Measurements from ENCODE around the gene CCDC71.

The CCDC71 gene

DNA sequence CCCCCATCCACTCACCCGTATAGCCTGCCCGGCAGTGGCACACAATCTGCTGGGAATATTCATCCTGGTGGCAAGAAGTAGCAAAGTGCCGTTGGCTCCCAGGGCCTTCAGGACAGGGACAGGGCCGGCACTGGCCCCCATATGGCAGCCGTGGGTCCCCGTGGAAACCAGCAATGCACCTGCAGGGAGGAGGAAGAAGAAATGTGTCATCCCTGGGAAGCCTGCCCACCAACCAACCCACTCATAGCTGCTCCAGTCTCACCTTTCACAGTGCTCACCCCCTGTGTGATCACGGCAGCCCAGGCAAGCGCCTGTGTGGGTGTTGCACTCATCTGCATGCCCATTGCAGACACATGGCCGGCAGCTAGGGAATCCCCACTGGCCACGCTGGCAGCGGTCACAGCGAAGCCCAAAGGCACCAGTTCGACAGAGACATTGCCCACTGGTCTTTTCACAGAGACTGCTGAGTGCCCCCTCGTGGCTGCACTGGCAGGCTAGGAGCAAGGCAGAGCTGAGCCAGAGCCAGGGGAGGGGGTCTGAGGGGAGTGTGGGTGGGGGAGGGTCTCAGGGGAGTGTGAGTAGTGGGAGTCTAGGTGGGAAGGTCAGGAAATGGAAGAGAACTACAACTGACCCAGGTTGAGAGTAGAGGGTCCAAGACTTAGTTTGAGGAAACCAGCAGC is 41.0 kb downstream of the CCDC71 start:
- TF ChIP-seq CTCF (conservative IDR thresholded peaks at IDR 0.05; ENCODE audit: low read depth, low read length), result no peak

GRCh38 chr3:49124203-49124602 is 41.9 kb downstream of the CCDC71 start:
- no peak overlapping the region for H2AFZ ChIP-seq (ENCODE audit: low read depth)
- H3K4me1 ChIP-seq (ENCODE audit: low read depth, poor library complexity, severe bottlenecking), result peaks cover 4% of the 10 kb centered on the region
- TF ChIP-seq CTCF (conservative IDR thresholded peaks at IDR 0.05; ENCODE audit: low read depth, low read length), result no peak
- no peak overlapping the region for H3K9ac ChIP-seq
- no peak overlapping the region for H3K27ac ChIP-seq
- no peaks in the 10 kb centered on the region for H3K27me3 ChIP-seq (ENCODE audit: insufficient read depth, low read depth)
- H4K20me1 ChIP-seq (ENCODE audit: insufficient read depth), result no peaks in the 10 kb centered on the region
- H3K79me2 ChIP-seq (ENCODE audit: insufficient read depth, low read depth), result peaks cover 10% of the 10 kb centered on the region; the same call in 1 of the 2 replicates
- H3K36me3 ChIP-seq (ENCODE audit: insufficient read depth), result no peaks in the 10 kb centered on the region
- H3K4me2 ChIP-seq, result no peak overlapping the region
- H3K4me3 ChIP-seq (IDR thresholded peaks at IDR 0.05; ENCODE audit: insufficient read depth, low read depth, low read length), result no peak overlapping the region

More for the DNA sequence above, 41.0 kb downstream of the CCDC71 start:
- Histone ChIP-seq H2AFZ (ENCODE audit: low read depth) (no peak overlapping the region), H4K20me1 (ENCODE audit: insufficient read depth) (no peaks in the 10 kb centered on the region), H3K4me1 (ENCODE audit: low read depth, poor library complexity, severe bottlenecking) (peaks cover 4% of the 10 kb centered on the region), H3K27ac (no peak overlapping the region), H3K4me3 (IDR thresholded peaks at IDR 0.05; ENCODE audit: insufficient read depth, low read depth, low read length) (no peak overlapping the region), H3K9ac (no peak overlapping the region), H3K36me3 (ENCODE audit: insufficient read depth) (no peaks in the 10 kb centered on the region), H3K4me2 (no peak overlapping the region), H3K27me3 (ENCODE audit: insufficient read depth, low read depth) (no peaks in the 10 kb centered on the region), H3K79me2 (ENCODE audit: insufficient read depth, low read depth) (0 out of 2 replicates have a peak, but pooled peaks cover under 1% of the 10 kb centered on the region)

GRCh38 chr3:49123687-49124086 is 42.4 kb downstream of the CCDC71 start:
- TF ChIP-seq CTCF (conservative IDR thresholded peaks at IDR 0.05; ENCODE audit: low read depth, low read length), result no peak
- no peak overlapping the region for H3K4me3 ChIP-seq (IDR thresholded peaks at IDR 0.05; ENCODE audit: insufficient read depth, low read depth, low read length)
- no peak overlapping the region for H3K4me2 ChIP-seq
- H3K27ac ChIP-seq, result no peak overlapping the region
- no peaks in the 10 kb centered on the region for H3K27me3 ChIP-seq (ENCODE audit: insufficient read depth, low read depth)
- H3K4me1 ChIP-seq (ENCODE audit: low read depth, poor library complexity, severe bottlenecking), result peaks cover 4% of the 10 kb centered on the region
- no peak overlapping the region for H3K9ac ChIP-seq
- H3K36me3 ChIP-seq (ENCODE audit: insufficient read depth), result no peaks in the 10 kb centered on the region
- H3K79me2 ChIP-seq (ENCODE audit: insufficient read depth, low read depth), result peaks cover 12% of the 10 kb centered on the region; the same call in 1 of the 2 replicates
- no peaks in the 10 kb centered on the region for H4K20me1 ChIP-seq (ENCODE audit: insufficient read depth)
- no peak overlapping the region for H2AFZ ChIP-seq (ENCODE audit: low read depth)

DNA sequence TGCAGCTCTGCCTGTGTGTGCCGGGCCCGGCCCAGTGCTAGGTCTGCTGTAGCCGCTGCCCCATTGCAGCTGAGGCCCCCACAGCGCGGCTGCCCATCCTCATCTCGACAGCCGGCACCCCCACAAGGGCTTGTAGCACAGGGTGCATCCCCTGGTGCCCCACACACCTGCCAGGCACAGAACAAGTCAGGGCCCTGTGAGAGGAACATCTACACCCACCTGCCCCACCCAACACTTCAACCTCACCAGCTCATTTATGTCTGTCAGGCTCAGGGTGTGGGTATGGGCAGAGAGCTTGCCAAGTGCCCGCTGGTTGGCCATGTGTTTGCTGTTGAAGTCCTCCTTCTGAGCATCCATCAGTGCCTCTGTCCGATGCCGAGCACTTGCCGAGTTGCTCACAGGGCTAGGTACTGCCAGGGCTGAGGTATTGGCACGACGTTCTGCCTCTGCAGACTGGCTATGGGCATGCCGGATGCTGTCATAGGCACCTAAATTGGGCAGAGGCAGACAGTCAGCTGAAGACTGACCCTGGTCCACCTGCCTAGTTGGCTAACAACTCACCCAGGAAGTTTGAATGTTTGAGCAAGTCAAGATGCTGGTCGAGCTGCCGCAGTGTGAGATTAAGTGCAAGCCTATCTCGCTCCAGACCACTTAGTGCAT is 43.1 kb downstream of the CCDC71 start:
- no peaks in the 10 kb centered on the region for H3K27me3 ChIP-seq (ENCODE audit: insufficient read depth, low read depth)
- no peak overlapping the region for H3K4me3 ChIP-seq (IDR thresholded peaks at IDR 0.05; ENCODE audit: insufficient read depth, low read depth, low read length)
- no peak for TF ChIP-seq CTCF (conservative IDR thresholded peaks at IDR 0.05; ENCODE audit: low read depth, low read length)
- no peak overlapping the region for H3K9ac ChIP-seq
- H2AFZ ChIP-seq (ENCODE audit: low read depth), result no peak overlapping the region
- no peak overlapping the region for H3K27ac ChIP-seq
- H3K79me2 ChIP-seq (ENCODE audit: insufficient read depth, low read depth), result peaks cover 12% of the 10 kb centered on the region; the same call in 1 of the 2 replicates
- H3K4me2 ChIP-seq, result no peak overlapping the region
- peaks cover 4% of the 10 kb centered on the region for H3K4me1 ChIP-seq (ENCODE audit: low read depth, poor library complexity, severe bottlenecking)
- H4K20me1 ChIP-seq (ENCODE audit: insufficient read depth), result no peaks in the 10 kb centered on the region
- no peaks in the 10 kb centered on the region for H3K36me3 ChIP-seq (ENCODE audit: insufficient read depth)

Data from KMS-11 (cell line).